Measurements from ENCODE around the gene STAT5B.
A peak's percentile ranks its signal among the peaks of the same experiment; 100 is the strongest.

The STAT5B gene

GRCh38 chr17:42182927-42183734 is 93.1 kb downstream of the STAT5B start:
- peak overlapping the region; percentile 56 to 82 (median 75) for H3K9ac ChIP-seq
- TF ChIP-seq Cebpa-rat (IDR thresholded peaks at IDR 0.05) = no peak

DNA sequence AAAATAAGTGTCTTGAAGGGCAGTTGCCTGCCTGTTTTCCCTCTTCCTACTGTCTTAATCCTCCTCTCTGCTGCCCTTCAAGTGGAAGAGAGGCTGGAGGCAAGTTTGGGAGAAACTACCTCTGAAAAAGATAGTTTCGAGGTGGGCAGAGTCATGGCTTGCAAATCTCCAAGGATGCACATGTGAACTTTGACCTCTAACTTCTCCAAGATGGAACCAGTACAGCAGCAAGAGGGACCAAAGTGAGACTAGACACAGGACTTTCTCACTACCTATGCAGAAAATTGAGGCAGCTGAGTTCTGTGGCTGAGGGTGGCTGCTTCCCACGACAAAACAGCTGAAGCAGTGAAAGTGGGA is 94.4 kb downstream of the STAT5B start:
- TF ChIP-seq Cebpa-rat (IDR thresholded peaks at IDR 0.05) = no peak
- H3K4me1 ChIP-seq = peaks cover 39 to 85% (median 59%) of the 10 kb centered on the region in 10 experiments
- peak overlapping the region; percentile 57 to 96 (median 79); a peak in 21 of 22 replicates for H3K4me2 ChIP-seq
- peaks cover 0 to 17% (median 3%) of the 10 kb centered on the region in 11 experiments; a peak in 5 of 22 replicates for H3K9me3 ChIP-seq (replicated peaks in 1 of 11)
- H3K27ac ChIP-seq = no peak overlapping the region
- H3K9ac ChIP-seq = no peak overlapping the region
- peaks cover 34 to 72% (median 58%) of the 10 kb centered on the region in 11 experiments for H3K27me3 ChIP-seq
- no peaks in the 10 kb centered on the region for H3K36me3 ChIP-seq
- H4K20me1 ChIP-seq = peaks cover 0 to 13% (median 0%) of the 10 kb centered on the region in 11 experiments; a peak in 8 of 22 replicates
- H3K4me3 ChIP-seq = peak overlapping the region in 3 of 10 experiments; percentile 49 to 66 (median 57); a peak in 1 of 20 replicates

More at GRCh38 chr17:42182927-42183734, 93.1 kb downstream of the STAT5B start:
- Histone ChIP-seq H3K9me3 (replicated peaks in 1 of 11) (peaks cover 0 to 17% (median 3%) of the 10 kb centered on the region in 11 experiments; a peak in 5 of 22 replicates), H3K4me2 (peak overlapping the region; percentile 82 to 97 (median 92)), H4K20me1 (peaks cover 0 to 13% (median 0%) of the 10 kb centered on the region in 11 experiments; a peak in 8 of 22 replicates), H3K27me3 (peaks cover 34 to 64% (median 51%) of the 10 kb centered on the region in 11 experiments), H3K4me3 (peak overlapping the region; percentile 47 to 73 (median 61)), H3K36me3 (no peaks in the 10 kb centered on the region), H3K27ac (peak overlapping the region in 8 of 11 experiments; percentile 27 to 77 (median 66); a peak in 14 of 22 replicates), H3K4me1 (peaks cover 39 to 86% (median 63%) of the 10 kb centered on the region in 10 experiments)

GRCh38 chr17:42180922-42181850 is 95.0 kb downstream of the STAT5B start, which contains the start of gene KCNH4:
Gene KCNH4, minus strand, starts transcription at chr17:42181142. Its CDS starts 197 bp downstream, at chr17:42180945.
- TF ChIP-seq Cebpa-rat (IDR thresholded peaks at IDR 0.05) = no peak
- H3K4me2 ChIP-seq = peak within 1 kb of the TSS; percentile 57 to 96 (median 79)
- peak within 1 kb of the TSS; percentile 44 to 66 (median 55) for H3K4me3 ChIP-seq
- H3K27ac ChIP-seq = no peak within 1 kb of the TSS
- peaks cover 38 to 78% (median 55%) of the 10 kb centered on the region in 10 experiments for H3K4me1 ChIP-seq
- H3K27me3 ChIP-seq = peaks cover 34 to 72% (median 58%) of the 10 kb centered on the region in 11 experiments
- no peaks in the 10 kb centered on the region for H3K36me3 ChIP-seq
- H3K9me3 ChIP-seq (replicated peaks in 1 of 11) = peaks cover 0 to 17% (median 3%) of the 10 kb centered on the region in 11 experiments; a peak in 5 of 22 replicates
- peak within 1 kb of the TSS in 5 of 11 experiments; percentile 6 to 58 (median 40); a peak in 5 of 22 replicates for H3K9ac ChIP-seq
- H4K20me1 ChIP-seq = peaks cover 0 to 13% (median 0%) of the 10 kb centered on the region in 11 experiments; a peak in 8 of 22 replicates

- peak overlapping the region; percentile 44 to 66 (median 55); a peak in 18 of 20 replicates for H3K4me3 ChIP-seq
- peaks cover 0 to 17% (median 3%) of the 10 kb centered on the region in 11 experiments; a peak in 5 of 22 replicates for H3K9me3 ChIP-seq (replicated peaks in 1 of 11)
- TF ChIP-seq Cebpa-rat (IDR thresholded peaks at IDR 0.05) = no peak
- H3K4me1 ChIP-seq = peaks cover 35 to 71% (median 48%) of the 10 kb centered on the region in 10 experiments
- H3K4me2 ChIP-seq = peak overlapping the region; percentile 57 to 96 (median 79)
- H3K27me3 ChIP-seq = peaks cover 34 to 72% (median 58%) of the 10 kb centered on the region in 11 experiments
- H3K36me3 ChIP-seq = no peaks in the 10 kb centered on the region
- H4K20me1 ChIP-seq = peaks cover 0 to 13% (median 0%) of the 10 kb centered on the region in 11 experiments; a peak in 8 of 22 replicates
- no peak overlapping the region for H3K27ac ChIP-seq
- H3K9ac ChIP-seq = peak overlapping the region in 5 of 11 experiments; percentile 6 to 58 (median 40); a peak in 5 of 22 replicates
These were observed 95.7 kb downstream of the STAT5B start for GRCh38 chr17:42180411-42180921.

- peak overlapping the region in 3 of 11 experiments; percentile 75 to 96 (median 88); a peak in 3 of 22 replicates for H3K4me2 ChIP-seq
- no peak for TF ChIP-seq Cebpa-rat (IDR thresholded peaks at IDR 0.05)
- H3K4me1 ChIP-seq = peaks cover 33 to 66% (median 43%) of the 10 kb centered on the region in 10 experiments
- H3K27me3 ChIP-seq = peaks cover 34 to 72% (median 58%) of the 10 kb centered on the region in 11 experiments
- H3K4me3 ChIP-seq = no peak overlapping the region; a peak in 1 of 20 replicates
- H3K9me3 ChIP-seq (replicated peaks in 1 of 11) = peaks cover 0 to 17% (median 3%) of the 10 kb centered on the region in 11 experiments; a peak in 5 of 22 replicates
- H3K27ac ChIP-seq = no peak overlapping the region
- peaks cover 0 to 13% (median 0%) of the 10 kb centered on the region in 11 experiments; a peak in 8 of 22 replicates for H4K20me1 ChIP-seq
- H3K36me3 ChIP-seq = no peaks in the 10 kb centered on the region
- H3K9ac ChIP-seq = no peak overlapping the region
These were observed 96.2 kb downstream of the STAT5B start for GRCh38 chr17:42179911-42180410.

GRCh38 chr17:42179335-42179734 is 96.9 kb downstream of the STAT5B start:
- H3K4me1 ChIP-seq = peaks cover 26 to 60% (median 39%) of the 10 kb centered on the region in 10 experiments
- no peaks in the 10 kb centered on the region for H3K36me3 ChIP-seq
- H3K9ac ChIP-seq = no peak overlapping the region
- H3K4me3 ChIP-seq = no peak overlapping the region
- H3K9me3 ChIP-seq (replicated peaks in 1 of 11) = peaks cover 0 to 17% (median 3%) of the 10 kb centered on the region in 11 experiments; a peak in 5 of 22 replicates
- TF ChIP-seq Cebpa-rat (IDR thresholded peaks at IDR 0.05) = no peak
- H3K27ac ChIP-seq = no peak overlapping the region
- peak overlapping the region in 4 of 11 experiments; percentile 37 to 75 (median 64); a peak in 6 of 22 replicates for H3K4me2 ChIP-seq
- peaks cover 0 to 13% (median 0%) of the 10 kb centered on the region in 11 experiments; a peak in 8 of 22 replicates for H4K20me1 ChIP-seq
- H3K27me3 ChIP-seq = peaks cover 34 to 69% (median 58%) of the 10 kb centered on the region in 11 experiments

GRCh38 chr17:42178817-42179216 is 97.4 kb downstream of the STAT5B start:
- Histone ChIP-seq H3K36me3 (no peaks in the 10 kb centered on the region), H3K4me2 (peak overlapping the region in 5 of 11 experiments; percentile 33 to 75 (median 62); a peak in 10 of 22 replicates), H3K27ac (no peak overlapping the region), H3K27me3 (peaks cover 34 to 65% (median 58%) of the 10 kb centered on the region in 11 experiments), H3K4me1 (peaks cover 25 to 56% (median 39%) of the 10 kb centered on the region in 10 experiments), H3K9ac (no peak overlapping the region), H4K20me1 (peaks cover 0 to 13% (median 0%) of the 10 kb centered on the region in 11 experiments; a peak in 8 of 22 replicates), H3K9me3 (replicated peaks in 1 of 11) (peaks cover 0 to 17% (median 3%) of the 10 kb centered on the region in 11 experiments; a peak in 5 of 22 replicates), H3K4me3 (no peak overlapping the region)
- no peak for TF ChIP-seq Cebpa-rat (IDR thresholded peaks at IDR 0.05)
